ENCODE data around the gene ISG20.
A peak's percentile ranks its signal among the peaks of the same experiment; 100 is the strongest.

The ISG20 gene

DNA sequence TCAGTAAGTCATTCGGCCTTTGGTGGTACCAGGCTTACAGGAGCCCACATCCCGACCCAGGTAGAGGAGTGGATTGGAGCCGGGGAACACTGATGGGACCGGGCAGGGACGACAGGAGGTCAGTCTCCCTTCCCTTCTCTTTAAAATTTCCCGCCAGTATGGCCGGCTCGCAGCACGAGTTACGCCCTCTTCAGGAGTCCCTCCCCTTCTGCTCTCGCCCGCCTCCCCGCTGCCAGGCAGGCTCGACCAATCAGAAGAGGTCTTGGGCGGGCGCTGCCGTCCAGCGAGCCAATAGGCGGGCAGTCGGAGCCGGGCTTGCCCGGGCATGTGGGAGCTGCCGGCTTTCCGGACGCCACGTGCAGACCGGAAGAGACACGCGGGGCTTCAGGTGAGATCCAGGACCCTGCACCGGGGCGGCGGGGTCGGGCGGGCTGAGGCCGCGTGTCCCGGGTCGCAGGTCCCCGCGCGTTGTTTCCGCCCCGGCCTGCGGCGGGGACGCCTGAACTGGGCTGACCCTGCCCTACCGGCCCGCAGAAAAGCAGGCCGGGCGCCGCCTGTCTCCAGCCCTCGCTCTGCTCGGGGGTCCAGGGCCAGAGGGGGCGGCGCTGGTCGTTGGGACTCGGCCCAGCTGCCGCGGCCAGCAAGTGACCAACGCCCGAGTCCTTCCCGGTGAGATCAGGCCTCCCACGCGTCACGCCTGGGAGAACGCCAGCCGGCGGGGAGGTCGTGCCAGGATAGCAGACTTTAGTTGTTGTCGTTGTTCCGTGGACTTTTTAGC lies 17.6 kb upstream of the ISG20 start, which contains the start of gene AEN (continued):
- TF ChIP-seq ZNF311 (tag by site-specific recombination; IDR thresholded peaks at IDR 0.05; ENCODE audit: borderline replicate concordance) = no peak
- TF ChIP-seq ZNF488 (tag by site-specific recombination; IDR thresholded peaks at IDR 0.05) = no peak
- TF ChIP-seq GLI4 (tag by site-specific recombination; IDR thresholded peaks at IDR 0.05) = no peak
- peak; percentile 61 for TF ChIP-seq KLF8 (tag by site-specific recombination; IDR thresholded peaks at IDR 0.05)
- no peak for TF ChIP-seq ZNF777 (tag by site-specific recombination; IDR thresholded peaks at IDR 0.05; ENCODE audit: borderline replicate concordance)

DNA sequence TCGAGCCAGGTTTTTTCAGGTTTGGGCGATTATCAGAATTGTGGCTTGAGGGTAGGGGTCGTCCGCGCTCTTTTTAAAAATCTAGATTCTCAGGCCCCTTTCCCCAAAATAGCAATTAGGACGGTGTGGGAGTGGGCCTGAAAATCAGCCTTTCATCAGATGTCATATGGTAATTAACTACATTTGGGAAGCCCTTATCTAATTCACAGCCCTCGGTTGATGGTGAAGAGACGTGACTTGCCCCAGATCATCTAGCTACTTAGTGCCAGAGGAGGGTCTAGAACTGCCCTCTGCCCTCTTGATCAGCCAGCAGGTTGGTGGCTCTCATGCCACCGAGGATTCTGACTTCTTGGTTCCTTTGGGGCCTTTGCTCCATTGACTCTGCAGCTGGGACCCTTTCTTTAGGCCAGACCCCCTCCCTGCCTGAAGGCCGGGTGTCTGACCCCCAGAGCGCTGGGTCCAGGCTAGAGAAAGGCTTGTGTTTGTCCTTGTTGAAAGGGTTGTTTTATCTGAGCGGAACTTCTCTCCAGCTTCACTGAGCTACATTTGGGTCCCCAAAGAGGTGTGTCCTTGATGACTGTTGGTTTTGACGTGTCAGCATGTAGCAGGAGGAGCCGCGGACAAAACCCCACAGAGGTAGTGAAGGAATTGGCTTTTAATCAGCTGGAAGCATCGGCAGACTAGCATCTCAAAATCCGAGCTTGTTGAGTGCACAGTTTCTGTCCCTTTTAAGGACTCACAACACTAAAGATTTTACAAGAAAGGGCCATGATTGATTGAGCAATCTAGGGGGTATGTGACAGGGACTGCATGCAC lies 16.8 kb upstream of the ISG20 start:
- Histone ChIP-seq H3K27ac (ENCODE audit: extremely low read depth, low read depth, low read length) (peak overlapping the region; percentile 98), H3K9me3 (ENCODE audit: control insufficient read depth, insufficient read depth, low read depth, low read length) (no peaks in the 10 kb centered on the region), H3K4me1 (ENCODE audit: control insufficient read depth, insufficient read depth, low read length) (peaks cover 19% of the 10 kb centered on the region), H3K4me3 (ENCODE audit: low read depth, low read length) (peak overlapping the region; percentile 86), H3K36me3 (ENCODE audit: control insufficient read depth in 2 of 2, insufficient read depth in 1 of 2, low read length in 2 of 2) (peaks cover 9 to 42% of the 10 kb centered on the region in 2 experiments; a peak in 2 of 3 replicates)
- CTCF ChIA-PET = interaction anchor here (1.0 to 1.2 kb wide), 4 partner anchors 14 to 147 kb away, joined by 3 to 6 read pairs (median 4); partner anchors contain the start of gene ISG20
- no peak for TF ChIP-seq ZSCAN16 (tag by site-specific recombination; IDR thresholded peaks at IDR 0.05)
- peak; percentile 56; the same call in 1 of the 2 replicates for TF ChIP-seq KLF10 (tag by site-specific recombination; IDR thresholded peaks at IDR 0.05)
- TF ChIP-seq INSM2 (tag by site-specific recombination; IDR thresholded peaks at IDR 0.05) = 0 out of 2 replicates have a peak, but pooled peaks have one; percentile 24
- TF ChIP-seq PRDM1 (tag by site-specific recombination; IDR thresholded peaks at IDR 0.05) = no peak
- TF ChIP-seq KLF9 (tag by site-specific recombination; IDR thresholded peaks at IDR 0.05; ENCODE audit: low read depth) = peak; percentile 12; the same call in 1 of the 2 replicates
- peak; percentile 28; the same call in 1 of the 2 replicates for TF ChIP-seq ZNF600 (tag by site-specific recombination; IDR thresholded peaks at IDR 0.05)
- peak; percentile 30; the same call in 1 of the 2 replicates for TF ChIP-seq GLIS1 (tag by site-specific recombination; IDR thresholded peaks at IDR 0.05)
- no peak for TF ChIP-seq ZNF211 (tag by site-specific recombination; IDR thresholded peaks at IDR 0.05; ENCODE audit: low read depth)
- POLR2A ChIA-PET = interaction anchor here (1.0 to 1.9 kb wide), 4 partner anchors 9 to 212 kb away, joined by 3 to 12 read pairs (median 8); partner anchors contain the start of genes MRPL46 and MRPS11

DNA sequence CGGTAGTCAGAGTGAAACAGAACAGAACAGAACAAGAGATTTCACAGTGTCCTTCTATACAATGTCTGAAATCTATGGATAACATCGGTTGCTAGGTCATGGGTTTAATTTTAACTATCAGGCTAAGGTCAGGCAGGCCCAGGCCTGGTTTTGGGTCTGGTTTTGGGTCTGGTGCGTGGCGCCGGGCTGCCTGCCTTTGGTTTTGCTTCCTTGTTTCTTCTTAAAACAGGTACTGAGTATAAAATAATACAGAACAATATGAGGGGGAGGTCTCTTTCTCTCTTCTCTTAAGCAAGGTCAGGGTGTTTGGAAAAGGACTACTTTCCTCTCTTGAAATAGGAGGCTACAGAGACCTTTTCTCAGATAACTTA lies 16.2 kb upstream of the ISG20 start:
- H3K4me1 ChIP-seq (ENCODE audit: control insufficient read depth, insufficient read depth, low read length) = peaks cover 19% of the 10 kb centered on the region
- H3K27ac ChIP-seq (ENCODE audit: extremely low read depth, low read depth, low read length) = no peak overlapping the region; the same call in 1 of the 2 replicates
- H3K4me3 ChIP-seq (ENCODE audit: low read depth, low read length) = peak overlapping the region; percentile 86
- no peaks in the 10 kb centered on the region for H3K9me3 ChIP-seq (ENCODE audit: control insufficient read depth, insufficient read depth, low read depth, low read length)
- ChIA-PET POLR2A (interaction anchor here (1.9 kb wide), 1 partner anchor 156 kb away, joined by 12 read pairs; the partner anchor contains the start of genes MRPL46 and MRPS11), CTCF (interaction anchor here (1.1 kb wide), 1 partner anchor 133 kb away, joined by 5 read pairs; no protein-coding TSS in a partner anchor)
- peaks cover 15 to 48% of the 10 kb centered on the region in 2 experiments for H3K36me3 ChIP-seq (ENCODE audit: control insufficient read depth in 2 of 2, insufficient read depth in 1 of 2, low read length in 2 of 2)
- no peak for TF ChIP-seq ZNF747 (tag by site-specific recombination; IDR thresholded peaks at IDR 0.05)
- TF ChIP-seq, protein P1, sequence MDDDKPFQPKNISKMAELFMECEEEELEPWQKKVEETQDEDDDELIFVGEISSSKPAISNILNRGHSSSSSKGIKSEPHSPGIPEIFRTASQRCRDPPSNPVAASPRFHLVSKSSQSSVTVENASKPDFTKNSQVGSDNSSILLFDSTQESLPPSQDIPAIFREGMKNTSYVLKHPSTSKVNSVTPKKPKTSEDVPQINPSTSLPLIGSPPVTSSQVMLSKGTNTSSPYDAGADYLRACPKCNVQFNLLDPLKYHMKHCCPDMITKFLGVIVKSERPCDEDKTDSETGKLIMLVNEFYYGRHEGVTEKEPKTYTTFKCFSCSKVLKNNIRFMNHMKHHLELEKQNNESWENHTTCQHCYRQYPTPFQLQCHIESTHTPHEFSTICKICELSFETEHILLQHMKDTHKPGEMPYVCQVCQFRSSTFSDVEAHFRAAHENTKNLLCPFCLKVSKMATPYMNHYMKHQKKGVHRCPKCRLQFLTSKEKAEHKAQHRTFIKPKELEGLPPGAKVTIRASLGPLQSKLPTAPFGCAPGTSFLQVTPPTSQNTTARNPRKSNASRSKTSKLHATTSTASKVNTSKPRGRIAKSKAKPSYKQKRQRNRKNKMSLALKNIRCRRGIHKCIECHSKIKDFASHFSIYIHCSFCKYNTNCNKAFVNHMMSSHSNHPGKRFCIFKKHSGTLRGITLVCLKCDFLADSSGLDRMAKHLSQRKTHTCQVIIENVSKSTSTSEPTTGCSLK (tag by site-specific recombination; IDR thresholded peaks at IDR 0.05) = no peak
